GM19397 (cell line): ENCODE results near the gene CNTFR.

Experiments used
- ATAC-seq: cut with Tn5 transposase; IDR thresholded peaks from one replicate; pipeline ENCODE4 v1.9.1; 2021; ENCODE audit warnings: mild to moderate bottlenecking, moderate library complexity; ENCODE audit not compliant: unreplicated experiment

Gene CNTFR

DNA sequence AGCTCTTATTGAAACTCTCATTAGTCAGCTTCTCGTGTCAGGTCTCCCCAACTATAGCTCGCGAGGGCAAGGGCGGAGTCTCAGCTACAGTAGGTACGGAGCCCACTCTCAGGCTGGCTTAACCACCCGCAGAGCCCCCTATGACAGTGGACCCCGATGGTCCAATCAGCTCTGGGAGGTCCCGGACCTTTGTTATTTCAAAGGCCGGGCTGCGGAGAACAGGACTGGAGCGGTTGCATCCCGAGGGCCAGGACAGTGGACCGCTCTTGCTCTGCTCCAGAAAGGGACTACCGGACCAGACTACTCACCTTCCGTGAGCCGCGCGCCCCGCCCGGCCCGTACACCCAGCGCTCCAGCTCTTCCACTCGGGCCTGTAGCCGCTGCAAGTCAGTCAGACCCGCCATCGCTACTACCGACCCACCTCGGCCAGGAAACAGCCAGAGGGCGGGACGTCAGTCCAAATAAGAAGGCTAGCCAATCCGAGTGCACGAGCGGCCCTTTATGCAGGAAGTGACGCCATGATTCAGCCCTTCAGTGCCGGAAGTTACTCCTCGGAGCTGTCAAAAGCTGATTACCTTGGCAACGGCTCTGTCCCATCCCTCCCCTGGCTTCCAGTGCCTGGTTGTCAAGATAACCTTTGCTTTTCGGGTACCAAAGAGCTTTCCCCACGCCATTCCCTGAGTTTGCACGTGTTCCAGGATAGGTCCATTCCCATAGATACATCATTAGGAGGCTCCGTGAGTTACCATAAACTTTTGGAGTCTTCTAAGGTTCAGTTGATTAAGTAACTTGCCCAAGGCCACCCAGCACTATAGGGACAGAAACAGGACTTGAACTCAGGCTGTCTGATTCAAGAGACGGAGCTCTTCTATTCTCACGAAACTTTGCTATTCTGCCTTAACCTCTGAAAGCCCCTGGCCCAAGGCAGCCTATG lies 30.8 kb upstream of the CNTFR start, which contains the start of gene DCTN3:
Gene DCTN3 (minus strand): TSS at position 435 of the 934 bp plus-strand sequence. CDS start 31 bp downstream, at position 404.
- ATAC-seq = peak; percentile 97

GRCh38 chr9:34615132-34615531 lies 25.6 kb upstream of the CNTFR start:
- ATAC-seq = no peak

GRCh38 chr9:34612788-34613390 lies 23.4 kb upstream of the CNTFR start:
- no peak for ATAC-seq

DNA sequence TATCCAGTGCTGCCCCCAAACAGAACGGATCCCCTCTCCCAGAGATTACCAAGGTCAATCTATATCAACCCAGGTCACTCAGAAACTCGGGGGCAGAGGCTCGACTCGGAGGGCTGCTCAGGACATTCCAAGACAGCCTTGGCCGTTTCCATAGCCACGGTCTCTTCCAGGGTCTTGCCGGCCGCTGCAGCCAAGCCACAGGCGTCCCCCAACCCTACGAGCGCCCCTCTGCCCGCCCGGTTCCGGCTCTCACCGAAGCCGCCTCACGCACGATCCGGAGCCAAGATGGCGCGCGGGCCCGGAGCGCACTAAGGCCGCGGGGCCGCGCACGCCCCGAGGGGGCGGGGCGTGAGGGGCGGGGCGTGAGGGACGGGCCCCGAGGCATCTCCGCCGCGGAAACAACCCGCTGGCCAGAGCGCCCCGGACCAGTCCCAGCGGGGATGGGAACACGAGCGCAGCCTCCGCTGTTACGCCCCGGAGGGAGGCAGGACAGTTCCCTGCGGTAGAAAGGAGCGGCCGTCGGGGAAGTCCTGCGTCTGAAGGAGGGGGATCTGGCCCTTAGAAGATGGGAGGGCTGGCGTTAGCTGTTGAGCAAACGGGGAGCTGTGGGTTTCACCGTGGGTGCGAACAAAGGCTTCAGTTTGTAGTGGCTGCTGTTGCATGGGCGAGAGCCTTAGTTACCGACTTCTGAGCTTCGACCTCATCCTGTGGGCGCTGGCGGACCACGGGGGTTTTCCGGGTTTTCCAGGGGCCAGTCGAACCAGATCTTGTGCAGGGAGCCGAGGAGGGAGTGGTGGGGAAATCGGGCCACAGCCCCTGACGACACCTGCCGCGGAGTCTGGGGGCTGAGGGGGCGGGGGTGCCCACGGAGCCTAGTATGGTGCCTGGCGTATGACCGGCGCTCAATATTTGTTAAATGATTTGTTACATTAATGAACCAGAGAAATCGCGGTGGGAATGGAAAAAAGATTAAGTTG lies 22.6 kb upstream of the CNTFR start, which contains the start of gene RPP25L:
Gene RPP25L (minus strand): TSS at position 287 of the 977 bp plus-strand sequence. CDS start 801 bp downstream, outside the sequence.
- peak; percentile 92 for ATAC-seq

- no peak for ATAC-seq
Observed at GRCh38 chr9:34611251-34611810, 21.8 kb upstream of the CNTFR start.

GRCh38 chr9:34610434-34611206 lies 21.1 kb upstream of the CNTFR start:
- ATAC-seq = no peak

DNA sequence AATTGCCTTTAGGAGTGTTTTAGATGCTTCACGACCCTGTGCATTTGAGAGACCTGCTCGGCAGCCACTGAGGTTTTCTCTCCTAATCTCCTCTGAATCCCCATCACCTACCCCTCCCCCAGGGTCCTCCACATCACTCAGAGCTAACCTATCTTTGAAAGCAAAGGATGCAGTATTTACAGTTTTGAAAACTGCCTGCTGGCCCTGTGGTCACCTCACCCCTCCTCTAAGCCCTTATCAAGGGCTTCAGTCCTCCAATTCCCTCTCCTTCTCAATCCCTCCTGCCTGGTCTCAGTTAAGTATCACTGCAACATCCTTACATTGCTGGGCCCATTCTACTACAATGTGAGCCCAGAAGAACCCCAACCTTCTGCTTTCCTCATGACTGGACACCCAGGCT lies 17.8 kb upstream of the CNTFR start:
- ATAC-seq = no peak

DNA sequence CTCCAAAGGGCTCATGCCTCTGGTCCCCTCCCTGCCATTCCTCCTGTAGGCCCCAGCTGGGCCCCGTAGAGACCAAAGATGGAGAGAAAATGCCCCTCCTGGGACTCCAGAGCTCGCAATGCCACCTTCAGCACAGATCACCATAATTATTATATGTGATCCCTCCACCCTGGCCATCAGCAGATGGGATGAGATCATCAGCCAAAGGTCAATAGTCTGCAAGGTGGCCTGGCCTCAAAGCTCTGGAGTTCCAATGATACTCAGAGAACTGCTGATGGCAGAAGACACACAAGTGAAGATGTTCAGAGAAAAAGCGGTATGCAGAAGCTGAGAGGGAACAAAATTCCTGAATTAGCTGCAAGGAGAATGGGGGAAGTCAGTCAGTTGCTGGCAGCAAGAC lies 17.4 kb upstream of the CNTFR start:
- no peak for ATAC-seq

GRCh38 chr9:34606190-34606589 lies 16.7 kb upstream of the CNTFR start:
- no peak for ATAC-seq

DNA sequence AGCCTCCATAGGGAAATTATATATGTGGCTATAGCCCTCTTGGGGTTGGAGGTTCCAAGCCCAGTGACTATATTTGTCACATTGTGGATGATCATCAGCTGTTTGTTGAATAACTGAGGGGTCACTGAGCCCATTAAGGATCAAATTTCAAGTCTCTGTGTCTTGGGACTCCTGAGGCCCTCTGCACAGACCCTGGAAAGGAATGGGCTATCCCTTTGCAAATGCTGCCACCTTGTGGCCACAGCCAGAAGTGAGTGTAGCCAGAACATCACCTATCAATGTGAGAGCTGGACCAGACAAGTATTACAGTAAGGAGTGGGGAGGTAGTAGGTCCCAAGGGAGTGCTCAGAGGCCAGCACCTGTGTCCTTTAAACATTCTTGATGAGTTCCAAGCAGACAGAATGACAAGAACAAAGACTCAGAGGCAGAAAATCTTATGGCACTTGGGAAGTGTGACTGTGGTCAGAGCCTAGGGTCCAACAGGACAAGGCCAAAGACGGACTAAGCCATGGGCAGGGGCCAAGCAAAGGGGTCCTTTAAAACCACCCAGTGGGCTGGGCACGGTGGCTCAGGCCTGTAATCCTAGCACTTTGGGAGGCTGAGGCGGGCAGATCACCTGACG lies 14.2 kb upstream of the CNTFR start:
- no peak for ATAC-seq

DNA sequence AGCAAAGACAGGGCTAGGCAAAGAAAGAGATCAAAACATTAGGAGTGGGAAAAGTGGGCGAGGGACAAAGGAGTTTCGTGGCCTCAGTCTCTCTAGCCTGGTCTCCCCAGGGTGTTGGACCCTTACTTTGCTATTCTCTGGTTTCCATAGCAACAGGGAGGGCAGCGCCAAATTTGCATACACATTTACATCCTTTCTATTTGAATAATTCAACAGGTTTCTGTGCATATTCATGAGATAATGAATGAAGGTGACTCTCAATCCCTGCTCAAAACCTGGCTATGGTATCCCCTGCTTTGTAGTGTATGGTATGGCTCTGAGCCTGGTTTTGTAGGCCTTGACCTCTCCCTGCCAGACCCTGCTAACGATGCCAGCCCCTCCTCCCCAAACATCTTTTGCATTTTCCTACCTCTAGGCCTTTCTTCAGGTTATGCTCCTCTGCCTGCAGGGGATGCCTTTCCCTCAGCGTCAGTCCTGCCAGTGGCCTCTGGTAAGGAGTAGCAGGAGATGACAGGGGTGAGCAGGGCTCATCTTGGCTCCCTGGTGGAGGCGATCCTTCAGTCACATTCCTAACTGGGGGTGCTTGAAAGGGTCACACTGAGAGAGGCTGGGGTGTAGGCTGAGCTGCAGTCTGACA lies 12.5 kb upstream of the CNTFR start:
- no peak for ATAC-seq

DNA sequence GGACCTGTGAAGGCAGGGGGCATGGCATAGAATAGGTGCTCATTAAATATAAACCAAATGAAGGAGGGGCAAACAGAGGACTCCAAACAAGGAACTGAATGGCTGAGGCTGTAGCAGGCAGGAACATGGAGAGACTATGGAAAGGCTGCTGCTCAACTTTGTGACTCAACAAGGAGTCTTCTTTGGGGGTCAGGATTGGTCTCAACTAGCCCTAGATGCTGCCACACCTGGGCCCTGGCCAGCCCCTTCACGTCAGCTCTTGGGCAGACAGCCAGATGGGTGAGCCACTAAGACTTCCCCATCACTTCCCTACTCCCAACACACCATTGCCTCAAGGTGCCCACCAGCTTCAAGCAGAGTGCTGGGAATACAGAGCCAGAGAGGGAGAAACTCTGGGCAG lies 11.4 kb upstream of the CNTFR start:
- ATAC-seq = no peak

DNA sequence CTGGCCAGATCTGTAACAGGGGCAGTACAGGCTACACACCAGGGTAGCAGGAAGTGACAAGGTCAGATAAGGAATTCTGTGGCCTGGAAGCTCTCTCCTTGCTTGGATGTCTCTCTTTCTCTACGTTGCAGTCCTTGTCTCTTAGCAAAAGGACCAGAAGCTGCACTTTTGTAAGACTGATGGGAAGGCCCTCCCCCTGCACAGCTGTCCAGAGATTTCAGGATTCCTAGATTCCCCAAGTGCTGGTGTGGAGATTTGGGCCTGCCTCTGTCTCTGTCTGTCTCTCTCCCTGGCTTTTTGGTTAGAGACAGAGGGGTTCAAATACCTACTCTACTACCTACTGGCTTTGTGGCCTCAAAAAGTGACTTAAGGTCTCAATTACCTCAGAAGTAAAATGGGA lies 10.0 kb upstream of the CNTFR start:
- no peak for ATAC-seq

GRCh38 chr9:34594177-34594576 lies 4.7 kb upstream of the CNTFR start:
- no peak for ATAC-seq

DNA sequence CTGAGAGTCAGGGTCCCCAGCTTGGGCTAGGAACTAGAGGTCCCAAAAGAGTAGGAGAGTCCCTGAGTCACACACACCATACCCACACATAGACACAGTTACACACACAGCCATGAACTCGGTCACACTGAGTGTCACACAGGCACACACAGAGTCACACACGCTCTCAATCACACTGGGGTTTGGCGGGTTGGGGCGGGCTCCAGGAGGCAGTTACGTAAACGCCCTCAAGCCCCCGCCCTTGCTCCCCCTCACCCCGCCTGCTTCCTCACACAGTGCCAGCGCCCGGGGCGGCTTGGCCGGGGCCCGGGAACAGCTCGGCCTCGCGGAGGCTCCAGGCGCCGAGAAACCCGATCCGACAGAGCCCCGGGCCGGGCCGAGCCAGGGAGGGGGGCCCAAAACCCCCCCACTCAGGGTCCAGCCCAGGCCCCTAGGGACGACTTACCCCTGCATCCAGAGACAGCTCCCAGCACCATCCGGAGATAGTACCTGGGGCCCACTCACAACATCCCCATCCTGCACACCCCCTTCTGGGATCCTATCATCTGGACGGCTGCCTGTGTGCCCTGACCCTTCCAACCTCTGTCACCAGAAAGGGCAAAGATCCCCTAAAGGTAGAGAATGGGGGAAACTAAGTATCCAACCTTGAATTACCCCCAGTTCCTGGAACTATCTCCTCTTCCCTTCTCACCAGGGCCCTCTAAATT lies 3.5 kb upstream of the CNTFR start:
- ATAC-seq = no peak

GRCh38 chr9:34591917-34592866 lies 2.7 kb upstream of the CNTFR start:
- ATAC-seq = no peak

GRCh38 chr9:34591248-34591916 lies 1.9 kb upstream of the CNTFR start:
- no peak for ATAC-seq
